HG03520 (cell line): ENCODE results near the gene EIF5.

Experiments used
- ATAC-seq: cut with Tn5 transposase; IDR thresholded peaks from one replicate; pipeline ENCODE4 v1.9.1; 2021; ENCODE audit warnings: mild to moderate bottlenecking, moderate library complexity; ENCODE audit not compliant: unreplicated experiment

EIF5 gene

DNA sequence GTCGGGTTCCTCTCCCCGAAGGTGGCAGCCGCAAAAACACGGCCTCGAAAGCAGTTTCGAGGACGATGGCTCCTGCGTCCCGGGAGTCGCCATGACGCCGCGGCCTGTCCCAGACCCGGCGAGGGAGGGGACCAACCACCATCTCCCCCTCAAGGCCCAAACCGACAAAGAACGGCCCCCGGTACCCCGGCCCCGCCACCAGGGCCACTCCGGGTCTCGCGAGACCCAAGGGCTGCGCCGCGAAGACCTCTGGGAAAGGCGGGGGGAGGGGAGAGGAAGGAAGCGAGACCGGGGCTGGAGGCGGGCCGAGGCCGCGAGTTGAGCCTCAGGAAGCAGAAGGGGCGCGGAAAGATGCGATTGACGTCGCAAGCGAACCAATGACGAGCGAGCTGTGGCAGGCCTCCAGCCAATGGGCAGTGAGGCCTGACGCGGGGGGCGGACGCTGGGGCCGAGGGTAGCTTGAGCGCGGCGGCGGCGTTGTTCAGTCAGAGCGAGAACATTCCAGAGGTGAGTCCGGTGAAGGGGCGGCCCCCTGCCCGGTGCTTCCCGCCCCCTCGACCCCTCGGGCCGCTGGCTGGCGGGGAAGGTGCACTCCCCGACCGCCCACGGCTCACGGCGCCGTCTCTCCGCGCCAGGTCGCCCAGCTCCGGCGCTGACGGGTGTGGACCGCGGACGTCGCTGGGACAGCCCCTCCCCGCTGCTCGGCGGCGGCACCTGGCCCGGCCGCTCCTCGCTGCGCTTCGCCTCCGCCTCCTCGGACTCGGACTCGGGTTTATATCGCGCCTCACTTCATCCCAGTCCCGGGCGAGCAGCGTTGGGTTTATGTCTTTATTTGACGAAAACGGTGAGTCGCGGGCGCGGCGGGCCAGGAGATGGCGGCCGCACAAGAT, at the start of gene EIF5:
Gene EIF5, plus strand, starts transcription at position 484 of the 890 bp plus-strand sequence. CDS start 1,624 bp downstream, outside the sequence.
- ATAC-seq = peak; percentile 86

DNA sequence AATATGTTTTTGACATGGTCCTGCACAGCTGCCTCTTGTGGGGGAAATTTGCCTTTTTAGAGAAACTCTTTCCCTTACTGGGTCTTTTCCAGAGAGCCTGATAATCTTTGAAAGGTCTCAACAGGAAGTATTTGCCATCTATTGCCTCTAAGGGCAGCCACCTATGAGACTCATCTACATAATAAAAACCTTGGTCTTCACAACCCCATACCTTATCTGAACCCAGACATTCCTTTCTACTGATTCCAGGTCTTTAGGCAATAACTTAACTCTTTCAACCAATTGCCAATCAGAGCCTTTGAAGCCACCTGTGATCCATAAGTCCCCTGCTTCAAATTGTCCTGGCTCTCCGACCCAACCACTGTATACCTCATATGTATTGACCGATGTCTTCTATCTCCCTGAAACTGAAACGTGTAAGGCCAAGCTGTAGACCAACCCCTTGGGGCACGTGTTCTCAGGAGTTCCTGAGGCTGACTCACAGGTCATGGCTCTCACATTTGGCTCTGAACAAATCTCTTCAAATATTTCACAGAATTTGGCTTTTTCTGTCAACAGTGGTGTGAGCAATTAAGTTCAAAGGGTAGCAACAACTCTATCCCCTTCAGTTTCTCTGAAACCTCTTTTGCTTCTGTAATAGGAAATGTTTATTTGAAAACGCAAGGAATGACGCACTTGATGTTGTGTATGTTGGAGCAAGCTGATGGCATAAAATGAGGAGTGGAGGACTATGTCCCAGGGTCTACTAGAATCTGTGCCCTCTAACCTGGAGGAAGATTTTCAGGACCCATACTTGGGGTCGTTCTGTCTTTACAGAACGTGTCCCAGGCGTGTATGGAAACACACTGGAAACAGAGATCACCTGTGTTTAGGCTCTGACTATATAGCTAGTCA, 49.2 kb upstream of the EIF5 start:
- no peak for ATAC-seq

DNA sequence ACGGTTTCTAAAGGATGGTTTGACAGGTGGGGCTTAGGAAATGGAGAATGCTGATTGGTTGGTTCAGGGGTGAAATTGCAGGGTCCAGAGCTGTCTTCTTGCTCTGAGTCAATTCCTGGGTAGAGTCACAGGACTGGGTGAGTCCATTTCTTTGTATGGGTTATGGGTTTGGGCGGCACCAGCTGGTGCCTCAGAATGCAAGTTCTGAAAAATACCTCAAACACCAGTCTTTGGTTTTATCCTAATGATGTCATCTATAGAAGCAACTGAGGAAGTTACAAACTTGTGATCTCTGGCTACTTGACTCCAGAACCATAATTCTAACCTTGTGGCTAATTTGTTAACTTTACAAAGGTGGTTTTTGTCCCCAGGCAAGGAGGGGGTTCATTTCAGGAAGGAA, 47.6 kb upstream of the EIF5 start:
- ATAC-seq = no peak

DNA sequence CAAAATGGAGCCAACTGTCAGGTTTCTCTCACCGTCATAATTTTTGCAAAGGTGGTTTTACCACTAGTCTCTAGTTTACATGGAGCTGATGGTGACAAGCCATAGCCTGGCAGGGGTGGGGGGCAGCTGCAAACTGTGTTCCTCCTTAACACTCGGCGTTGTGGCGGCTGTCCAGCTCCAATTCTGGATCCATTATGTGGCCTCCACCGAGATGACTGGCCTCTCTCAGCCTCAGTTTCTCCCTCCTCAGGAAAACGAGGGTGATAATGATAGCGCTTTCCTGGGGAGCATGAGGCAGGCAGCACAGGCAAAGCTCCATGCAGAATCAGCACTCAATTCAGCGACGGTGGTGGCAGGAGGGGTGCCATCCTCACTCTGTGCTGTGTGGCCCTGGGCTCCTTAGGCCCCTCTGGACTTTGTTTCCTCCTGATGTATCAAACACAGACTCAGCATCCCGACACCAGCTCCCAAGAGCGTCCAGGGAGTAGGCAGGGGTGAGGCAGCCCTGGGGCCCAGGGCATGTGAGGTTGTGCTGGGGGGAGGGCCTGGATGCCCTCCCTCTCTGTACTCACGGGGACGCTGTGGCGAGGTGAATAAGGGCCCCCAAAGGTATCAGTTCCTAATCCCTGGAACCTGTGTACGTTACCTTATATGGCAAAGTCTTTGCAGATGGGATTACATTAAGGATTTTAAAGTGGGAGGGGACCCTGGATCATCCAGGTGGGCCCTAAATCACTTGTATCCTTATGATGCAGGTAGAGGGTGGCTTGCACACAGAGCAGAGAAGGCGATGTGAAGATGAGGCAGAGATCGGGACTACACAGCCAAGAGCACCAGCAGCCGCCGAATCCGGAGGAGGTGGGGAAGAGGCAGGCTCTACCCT, 46.8 kb upstream of the EIF5 start:
- no peak for ATAC-seq

DNA sequence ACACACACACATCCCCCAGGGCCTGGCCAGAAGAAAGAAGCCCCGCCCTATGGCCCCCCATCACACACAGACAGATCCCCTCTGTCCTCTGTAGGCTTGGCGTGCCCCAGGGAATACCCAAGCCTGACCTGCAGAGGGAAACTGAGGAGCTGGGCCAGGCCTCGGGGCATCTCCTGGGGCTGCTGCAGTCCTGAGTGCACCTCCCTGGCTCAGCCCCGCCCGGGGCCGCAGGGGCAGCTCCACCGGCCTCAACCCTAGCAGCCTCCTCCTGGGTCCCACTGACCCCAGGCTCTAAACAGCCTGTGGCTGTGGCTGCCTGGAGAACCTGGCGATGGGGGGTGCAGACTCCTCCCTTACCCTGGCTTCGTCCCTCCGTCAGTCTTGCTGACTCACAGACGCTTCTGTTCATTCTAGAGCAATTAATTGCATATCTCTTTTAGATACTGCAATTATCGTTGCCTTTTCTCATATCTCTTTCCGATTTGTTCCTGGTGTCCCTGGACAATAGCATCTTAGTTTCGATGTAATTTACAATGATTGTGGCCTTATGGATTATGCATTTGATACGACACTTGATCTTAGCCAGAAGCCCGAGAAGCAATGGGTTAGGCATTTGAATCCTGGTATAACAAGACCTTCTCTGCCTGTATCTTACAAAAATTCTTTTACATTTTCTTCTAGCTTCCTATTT, 45.8 kb upstream of the EIF5 start:
- no peak for ATAC-seq

DNA sequence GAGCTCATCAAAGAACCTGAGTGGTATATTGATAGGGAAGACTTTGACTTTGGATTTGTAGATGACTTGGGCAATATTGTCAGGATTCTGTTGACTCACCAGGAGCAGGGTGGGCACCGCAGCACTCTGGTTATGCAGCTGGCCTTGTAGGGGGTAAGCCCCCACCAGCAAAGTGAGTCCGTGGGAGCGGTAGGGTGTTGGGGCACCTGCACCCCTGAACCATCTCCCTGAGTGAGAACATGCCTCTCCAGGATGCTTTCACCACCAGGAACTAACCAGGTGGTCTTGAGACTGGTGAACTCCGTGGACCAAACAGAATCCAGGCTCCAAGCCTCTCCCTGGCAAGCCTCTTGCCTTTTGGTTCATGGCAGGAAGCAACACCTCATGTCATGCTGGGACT, 44.0 kb upstream of the EIF5 start:
- no peak for ATAC-seq

DNA sequence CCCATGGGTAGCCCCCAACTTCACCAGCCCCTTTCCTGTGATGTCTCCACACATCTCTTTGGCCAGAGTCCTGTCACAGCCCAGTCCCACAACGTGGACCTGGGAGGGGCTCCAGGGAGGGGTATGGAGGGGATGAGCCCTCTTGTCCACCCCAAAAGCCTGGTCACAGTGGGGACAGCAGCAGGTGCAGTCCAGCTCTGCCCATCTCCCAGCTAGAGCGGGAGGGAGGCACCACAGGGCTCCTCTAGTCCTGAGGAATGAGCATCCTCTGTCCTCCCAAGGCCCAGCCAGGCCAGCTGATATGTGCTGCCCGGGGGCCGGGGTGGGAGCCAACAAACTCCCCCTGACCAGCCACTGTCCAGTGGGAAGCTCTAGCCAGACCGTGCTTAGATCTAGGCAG, 43.5 kb upstream of the EIF5 start:
- ATAC-seq = no peak

DNA sequence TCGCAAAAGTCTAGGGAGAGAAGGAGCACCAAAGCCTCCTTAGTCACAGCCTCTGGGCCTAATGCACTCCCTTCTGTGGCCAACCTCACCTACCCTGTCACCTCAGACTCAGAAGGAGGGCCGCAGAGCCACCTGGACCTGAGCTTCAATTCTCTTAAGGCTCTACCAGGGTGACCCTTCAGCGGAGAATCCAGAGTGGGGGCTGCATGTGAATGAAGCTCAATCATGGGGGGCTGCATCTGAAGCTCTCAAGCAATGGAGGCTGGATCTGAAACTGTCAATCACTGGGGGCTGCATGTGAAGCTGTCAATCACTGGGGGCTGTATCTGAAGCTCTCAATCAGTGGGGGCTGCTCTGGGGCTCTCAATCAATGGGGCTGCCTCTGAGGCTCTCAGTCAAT, 43.1 kb upstream of the EIF5 start:
- ATAC-seq = no peak

DNA sequence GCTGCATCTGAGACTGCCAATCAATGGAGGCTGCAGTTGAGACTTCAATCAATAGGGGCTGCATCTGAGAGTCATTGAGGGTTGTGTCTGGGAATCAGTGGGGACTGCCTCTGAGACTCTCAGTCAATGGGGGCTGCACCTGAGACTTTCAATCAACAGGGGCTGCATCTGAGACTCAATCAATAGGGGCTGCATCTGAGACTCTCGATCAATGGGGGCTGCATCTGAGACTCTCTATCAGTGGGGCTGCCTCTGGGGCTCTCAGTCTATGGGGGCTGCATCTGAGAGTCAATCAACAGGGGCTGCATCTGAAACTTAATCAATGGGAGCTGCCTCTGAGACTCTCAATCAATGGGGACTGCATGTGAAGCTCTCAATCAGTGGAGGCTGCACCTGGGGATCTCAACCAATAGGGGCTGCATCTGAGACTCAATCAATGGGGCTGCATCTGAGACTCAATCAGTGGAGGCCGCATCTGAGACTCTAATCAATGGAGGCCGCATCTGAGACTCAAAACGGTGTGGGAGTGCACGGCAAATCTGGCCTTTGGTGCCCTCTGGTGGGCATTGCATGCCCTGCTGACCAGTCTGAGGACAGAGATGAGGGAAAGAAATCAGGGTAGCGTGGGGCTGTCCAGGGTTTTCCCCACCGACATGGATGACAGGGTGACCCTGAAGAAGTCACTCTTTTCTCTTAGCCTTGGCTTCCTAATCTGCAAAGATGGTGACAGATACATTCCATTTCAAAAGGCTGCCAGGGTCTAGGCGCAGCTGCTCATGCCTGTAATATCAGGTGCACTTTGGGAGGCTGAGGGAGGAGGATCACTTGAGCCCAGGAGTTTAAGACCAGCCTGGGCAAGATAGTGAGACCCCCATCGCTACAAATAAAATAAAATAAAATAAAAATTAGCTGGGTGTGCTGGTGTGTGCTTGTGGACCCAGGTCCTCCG, 41.3 kb upstream of the EIF5 start:
- no peak for ATAC-seq

DNA sequence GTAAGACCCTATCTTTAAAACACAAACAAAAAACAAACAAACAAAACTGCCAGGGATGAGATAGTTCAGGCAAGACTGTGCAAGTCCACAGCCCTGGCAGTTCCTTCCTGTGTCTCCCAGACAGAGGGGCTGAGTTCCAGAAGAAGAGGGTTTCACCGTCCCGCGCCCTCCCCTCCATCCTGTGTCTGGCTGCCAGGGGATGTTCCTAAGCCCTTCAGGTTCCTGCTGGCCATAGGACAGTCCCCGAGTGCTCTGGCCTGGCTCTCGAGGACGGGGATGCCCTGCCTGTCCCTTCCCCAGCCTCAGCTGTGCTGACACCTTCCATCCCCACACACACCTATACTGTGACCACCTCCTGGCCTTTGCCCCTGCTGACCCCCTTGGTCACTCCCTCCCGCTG, 40.6 kb upstream of the EIF5 start:
- no peak for ATAC-seq

DNA sequence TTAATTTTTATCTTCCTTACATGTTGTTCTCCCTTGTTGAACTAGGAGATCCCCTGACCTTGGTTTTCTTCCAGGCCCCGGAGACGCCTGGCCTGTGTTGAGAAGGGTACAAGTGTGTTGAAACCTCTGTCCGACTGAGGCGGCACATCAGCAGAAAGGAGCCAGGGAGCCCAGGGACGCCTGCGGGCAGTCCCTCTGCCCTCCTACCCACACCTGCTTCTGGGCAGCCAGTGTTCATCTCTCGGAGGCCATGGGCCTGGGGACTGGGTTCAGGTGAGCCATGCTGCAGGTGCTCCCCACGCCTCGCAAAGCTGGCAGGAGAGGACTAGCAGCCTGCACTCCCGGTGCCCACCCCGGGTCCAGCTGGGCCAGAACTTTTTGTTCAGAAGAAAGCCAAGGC, 39.9 kb upstream of the EIF5 start:
- ATAC-seq = no peak

DNA sequence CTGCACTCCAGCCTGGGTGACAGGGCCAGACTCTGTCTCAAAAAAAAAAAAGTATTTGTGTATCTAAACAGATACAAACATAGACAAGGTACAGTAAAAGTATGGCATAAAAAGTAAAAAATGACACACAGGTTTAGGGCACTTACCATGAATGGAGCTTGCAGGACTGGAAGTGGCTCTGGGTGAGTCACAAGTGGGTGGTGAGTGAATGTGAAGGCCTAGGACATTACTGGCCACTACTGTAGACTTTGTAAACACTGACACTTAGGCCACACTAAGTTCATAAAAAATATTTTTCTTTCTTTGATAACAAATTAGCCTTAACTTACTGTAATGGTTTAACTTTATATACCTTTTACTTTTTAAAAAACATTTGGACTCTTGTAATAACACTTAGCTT, 38.0 kb upstream of the EIF5 start:
- no peak for ATAC-seq

DNA sequence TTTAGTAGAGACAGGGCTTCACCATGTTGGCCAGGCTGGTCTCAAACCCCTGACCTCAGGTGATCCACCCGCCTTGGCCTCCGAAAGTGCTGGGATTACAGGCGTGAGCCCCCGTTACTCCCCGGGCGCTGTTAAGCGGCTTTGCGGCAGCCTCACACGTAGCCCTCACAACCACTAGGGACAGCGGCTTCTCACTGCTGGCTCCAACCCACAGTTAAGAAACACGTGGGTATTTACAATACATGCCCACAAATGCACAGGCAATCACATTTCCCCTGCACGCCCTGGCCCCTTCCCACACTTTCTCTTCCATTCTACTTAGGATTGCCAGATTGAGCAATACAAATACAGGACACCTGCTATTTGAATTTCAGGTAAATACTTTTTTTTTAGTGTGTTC, 37.0 kb upstream of the EIF5 start:
- ATAC-seq = no peak

DNA sequence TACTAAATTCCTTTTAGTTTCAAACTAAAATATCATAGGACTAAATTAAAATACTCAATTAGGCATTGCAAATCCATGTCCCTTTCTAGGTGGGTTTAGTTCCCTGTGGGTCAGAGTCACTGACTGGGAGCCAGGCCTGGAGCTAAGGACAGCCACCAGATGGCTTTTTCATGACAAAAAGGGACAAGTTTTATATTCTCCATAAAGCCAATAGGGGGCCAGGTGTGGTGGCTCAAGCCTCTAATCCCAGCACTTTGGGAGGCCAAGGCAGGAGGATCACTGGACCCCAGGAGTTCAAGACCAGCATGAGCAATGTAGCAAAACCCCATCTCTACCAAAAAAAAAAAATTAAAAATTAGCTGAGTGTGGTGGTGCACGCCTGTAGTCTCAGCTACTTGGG, 35.4 kb upstream of the EIF5 start:
- no peak for ATAC-seq

DNA sequence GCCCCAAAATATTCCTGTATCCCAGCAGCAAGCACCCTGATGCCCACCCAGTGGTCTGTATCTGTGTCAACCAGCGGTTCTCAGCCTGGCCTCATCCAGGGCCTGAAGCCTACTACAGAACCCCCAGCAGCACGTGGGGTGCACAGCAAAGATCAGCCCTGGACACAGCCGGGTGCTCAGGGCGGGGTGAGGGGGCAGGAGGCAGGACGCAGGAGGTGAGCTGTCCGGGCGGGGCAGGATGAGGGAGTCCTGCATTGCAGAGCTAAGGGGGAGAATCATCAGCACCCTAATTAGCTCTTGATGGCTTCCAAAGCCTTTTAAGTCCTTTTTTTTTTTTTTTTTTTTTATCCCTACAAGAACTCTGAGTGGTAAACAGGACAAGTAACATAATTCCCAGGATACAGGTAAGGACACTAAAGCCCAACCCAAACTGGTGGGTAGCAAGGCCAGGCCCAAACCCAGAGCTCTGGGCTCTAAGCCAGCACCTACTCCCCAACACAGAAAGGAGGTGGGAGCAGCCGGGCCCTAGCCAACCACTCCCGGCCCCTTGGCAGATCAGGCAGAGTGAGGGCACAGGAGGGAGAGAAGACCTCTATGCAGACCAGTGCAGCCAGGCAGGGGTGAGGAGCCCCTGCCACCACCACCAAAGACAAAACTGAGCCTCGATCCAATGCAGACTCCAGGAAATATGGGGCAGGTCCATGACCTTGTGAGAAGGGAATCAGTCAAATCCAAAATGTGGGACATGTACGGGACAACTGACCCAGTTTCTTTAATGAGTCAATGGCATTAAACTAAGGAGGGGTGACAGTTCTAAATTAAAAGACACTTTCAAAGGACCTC, 32.3 kb upstream of the EIF5 start:
- no peak for ATAC-seq

DNA sequence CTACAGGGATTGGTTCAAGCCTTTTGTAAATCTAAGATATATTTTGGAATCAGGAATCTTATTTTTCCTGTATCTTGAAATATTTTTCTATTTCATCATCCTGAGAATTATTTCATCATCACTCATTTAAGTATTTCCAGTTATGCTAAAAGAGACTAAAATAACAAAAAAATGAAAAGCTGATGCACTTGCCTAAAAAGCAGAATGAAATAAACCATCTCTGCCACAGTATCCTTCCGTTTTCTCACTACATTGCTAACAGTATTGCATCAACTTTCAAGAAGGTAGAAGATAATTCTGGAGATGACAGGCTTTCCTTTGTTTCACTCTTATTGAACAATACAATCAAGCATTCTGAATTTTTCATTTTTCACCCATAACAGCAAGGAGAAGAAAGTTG, 31.1 kb upstream of the EIF5 start:
- ATAC-seq = no peak

DNA sequence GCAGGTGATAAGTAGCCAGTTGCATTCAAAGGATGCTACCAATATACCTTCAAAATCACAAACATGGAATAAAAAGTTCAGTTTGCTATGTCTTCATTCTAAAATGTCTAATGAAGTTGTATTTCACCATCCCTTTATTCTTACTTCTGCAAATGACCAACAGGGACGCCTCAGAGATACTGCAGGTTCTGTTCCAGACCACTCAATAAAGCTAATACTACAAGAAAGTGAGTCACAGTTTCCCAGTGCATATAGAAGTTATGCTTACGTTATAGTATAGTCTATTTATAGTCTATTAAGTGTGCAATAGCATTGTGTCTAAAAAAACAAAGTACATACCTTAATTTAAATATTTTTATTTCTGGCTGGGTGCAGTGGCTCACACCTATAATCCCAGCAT, 29.3 kb upstream of the EIF5 start:
- ATAC-seq = no peak
